Measurements from ENCODE around the gene KCNH4.

The KCNH4 gene

GRCh38 chr17:42197564-42198156, 16.7 kb upstream of the KCNH4 start:
- DNase-seq, result no peak
- H3K4me1 ChIP-seq (ENCODE audit: control insufficient read depth, insufficient read depth, low read length, poor library complexity, severe bottlenecking), result peaks cover 10% of the 10 kb centered on the region
- H3K27ac ChIP-seq (ENCODE audit: insufficient read depth, low read length, poor library complexity, severe bottlenecking), result no peak overlapping the region

GRCh38 chr17:42193969-42194899, 13.3 kb upstream of the KCNH4 start, which contains the start of gene GHDC:
TSS of gene GHDC (minus strand) at chr17:42194494. CDS start at chr17:42193581, 913 bp downstream.
- Histone ChIP-seq H3K27me3 (replicated peaks; ENCODE audit: control insufficient read depth, insufficient read depth, low read length, poor library complexity, severe bottlenecking) (no peaks in the 10 kb centered on the region), H3K4me1 (ENCODE audit: control insufficient read depth, insufficient read depth, low read length, poor library complexity, severe bottlenecking) (peaks cover 10% of the 10 kb centered on the region), H3K36me3 (ENCODE audit: control insufficient read depth, insufficient read depth, low read length) (no peaks in the 10 kb centered on the region), H3K9me3 (ENCODE audit: control insufficient read depth, low read length) (no peaks in the 10 kb centered on the region), H3K27ac (ENCODE audit: insufficient read depth, low read length, poor library complexity, severe bottlenecking) (peak within 1 kb of the TSS; percentile 71), H3K4me3 (ENCODE audit: insufficient read depth, low read depth, low read length, poor library complexity, severe bottlenecking) (peak within 1 kb of the TSS; percentile 89)
- DNase-seq, result peak; percentile 57 to 73 (median 58)

More at GRCh38 chr17:42197564-42198156, 16.7 kb upstream of the KCNH4 start:
- Histone ChIP-seq H3K9me3 (ENCODE audit: control insufficient read depth, low read length) (no peaks in the 10 kb centered on the region), H3K4me3 (ENCODE audit: insufficient read depth, low read depth, low read length, poor library complexity, severe bottlenecking) (no peak overlapping the region), H3K36me3 (ENCODE audit: control insufficient read depth, insufficient read depth, low read length) (peaks cover 26% of the 10 kb centered on the region), H3K27me3 (replicated peaks; ENCODE audit: control insufficient read depth, insufficient read depth, low read length, poor library complexity, severe bottlenecking) (no peaks in the 10 kb centered on the region)

DNA sequence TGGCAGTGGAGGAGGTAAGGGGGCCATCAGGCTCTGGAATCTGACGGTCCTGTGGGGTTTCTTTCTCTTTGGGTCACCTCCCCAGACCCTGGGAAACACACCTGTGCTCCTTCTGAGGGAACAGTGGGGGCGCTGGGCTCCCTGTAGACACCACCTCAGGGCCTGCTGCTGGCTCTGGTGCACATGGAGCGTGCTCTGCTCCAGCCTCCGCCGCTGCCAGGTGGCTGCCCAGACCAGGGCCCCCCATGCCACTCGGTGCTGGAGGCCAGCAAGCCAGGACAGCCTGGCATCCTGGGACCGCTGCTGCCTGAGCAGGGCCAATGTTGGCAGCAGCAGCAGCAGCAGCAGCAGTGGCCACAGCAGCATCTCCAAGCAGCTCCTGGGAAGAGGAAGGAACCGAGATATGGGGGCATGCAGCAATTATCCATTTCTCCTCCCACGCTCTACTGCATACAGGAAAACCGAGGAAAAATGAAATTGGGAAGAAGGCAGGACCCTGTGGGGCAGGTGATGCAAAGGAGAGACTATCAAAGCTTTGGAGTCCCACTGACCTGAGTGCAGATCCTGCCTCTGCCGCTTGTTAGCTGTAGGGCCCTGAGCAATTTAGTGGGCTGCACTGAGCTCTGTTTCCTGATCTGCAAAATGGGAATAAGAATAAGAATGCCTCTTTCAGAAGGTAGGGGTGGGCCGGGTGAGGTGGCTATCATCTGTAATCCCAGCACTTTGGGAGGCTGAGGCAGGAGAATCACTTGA, 12.4 kb upstream of the KCNH4 start:
- no peak for DNase-seq
- Histone ChIP-seq H3K9me3 (ENCODE audit: control insufficient read depth, low read length) (no peaks in the 10 kb centered on the region), H3K27me3 (replicated peaks; ENCODE audit: control insufficient read depth, insufficient read depth, low read length, poor library complexity, severe bottlenecking) (no peaks in the 10 kb centered on the region), H3K4me3 (ENCODE audit: insufficient read depth, low read depth, low read length, poor library complexity, severe bottlenecking) (peak overlapping the region; percentile 89), H3K27ac (ENCODE audit: insufficient read depth, low read length, poor library complexity, severe bottlenecking) (no peak overlapping the region), H3K36me3 (ENCODE audit: control insufficient read depth, insufficient read depth, low read length) (no peaks in the 10 kb centered on the region), H3K4me1 (ENCODE audit: control insufficient read depth, insufficient read depth, low read length, poor library complexity, severe bottlenecking) (peaks cover 10% of the 10 kb centered on the region)

DNA sequence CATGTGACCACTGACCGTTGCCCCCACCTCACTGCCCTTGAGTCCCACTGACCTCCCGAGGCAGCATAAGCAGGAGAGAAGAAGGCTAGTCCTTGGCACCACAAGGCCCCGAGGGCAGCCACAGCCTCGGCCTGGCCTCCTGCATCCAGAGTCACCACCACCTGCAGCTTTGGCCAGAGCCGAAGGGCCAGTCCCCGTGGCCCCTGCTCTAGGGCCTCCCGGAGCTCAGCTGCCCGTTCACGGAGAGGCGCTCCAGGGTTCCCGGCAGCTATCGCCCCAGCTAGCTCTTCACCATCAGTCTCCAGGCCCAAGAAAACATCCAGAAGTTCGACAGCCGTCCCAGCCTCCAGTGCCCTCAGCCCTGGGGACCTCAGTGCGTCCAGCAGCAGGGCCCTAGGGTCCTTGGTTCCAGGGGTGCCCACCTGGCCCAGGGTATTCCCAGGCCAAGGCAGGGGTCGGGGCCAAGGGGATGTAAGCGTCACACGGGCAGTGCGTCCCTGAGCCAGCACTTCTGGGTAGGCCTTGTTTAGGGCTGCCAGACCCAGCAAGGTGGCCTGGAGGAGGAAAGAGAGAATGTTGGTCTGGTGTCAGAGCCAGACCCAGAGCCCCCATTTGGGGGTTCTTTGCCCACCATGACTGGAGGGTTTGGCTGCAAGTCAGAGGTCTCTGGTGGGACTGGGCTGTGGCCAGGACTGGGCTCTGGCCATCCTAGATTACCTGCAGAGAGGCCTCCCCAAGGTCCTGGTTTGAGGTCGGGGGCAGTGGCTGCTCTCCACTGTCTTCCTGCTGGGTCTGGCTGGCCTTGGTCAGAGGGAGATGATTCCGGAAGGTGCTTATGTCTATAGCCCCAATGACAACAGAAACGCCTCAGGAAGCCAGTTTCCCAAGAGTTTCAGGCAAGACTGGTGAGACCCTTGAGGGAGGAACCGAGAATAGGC, 11.5 kb upstream of the KCNH4 start:
- H3K4me1 ChIP-seq (ENCODE audit: control insufficient read depth, insufficient read depth, low read length, poor library complexity, severe bottlenecking), result peaks cover 10% of the 10 kb centered on the region
- no peak overlapping the region for H3K27ac ChIP-seq (ENCODE audit: insufficient read depth, low read length, poor library complexity, severe bottlenecking)
- H3K9me3 ChIP-seq (ENCODE audit: control insufficient read depth, low read length), result no peaks in the 10 kb centered on the region
- no peaks in the 10 kb centered on the region for H3K36me3 ChIP-seq (ENCODE audit: control insufficient read depth, insufficient read depth, low read length)
- no peak for DNase-seq
- no peaks in the 10 kb centered on the region for H3K27me3 ChIP-seq (replicated peaks; ENCODE audit: control insufficient read depth, insufficient read depth, low read length, poor library complexity, severe bottlenecking)
- no peak overlapping the region for H3K4me3 ChIP-seq (ENCODE audit: insufficient read depth, low read depth, low read length, poor library complexity, severe bottlenecking)

DNA sequence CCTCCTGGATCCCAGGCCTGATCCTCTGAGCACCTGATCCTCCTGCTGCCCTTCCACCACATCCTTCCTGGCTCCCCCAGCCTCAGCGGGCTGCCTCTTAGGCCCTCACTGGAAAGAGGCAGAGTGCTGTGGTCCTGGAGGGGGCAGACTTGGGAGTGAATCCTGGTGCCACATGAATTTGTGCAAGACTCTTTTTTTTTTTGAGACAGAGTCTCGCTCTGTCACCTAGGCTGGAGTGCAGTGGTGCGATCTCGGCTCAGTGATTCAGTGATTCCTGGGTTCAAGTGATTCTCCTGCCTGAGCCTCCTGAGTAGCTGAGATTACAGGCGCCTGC, 10.3 kb upstream of the KCNH4 start:
- DNase-seq, result no peak
- H3K9me3 ChIP-seq (ENCODE audit: control insufficient read depth, low read length), result no peaks in the 10 kb centered on the region
- no peaks in the 10 kb centered on the region for H3K27me3 ChIP-seq (replicated peaks; ENCODE audit: control insufficient read depth, insufficient read depth, low read length, poor library complexity, severe bottlenecking)
- no peaks in the 10 kb centered on the region for H3K36me3 ChIP-seq (ENCODE audit: control insufficient read depth, insufficient read depth, low read length)
- peaks cover 10% of the 10 kb centered on the region for H3K4me1 ChIP-seq (ENCODE audit: control insufficient read depth, insufficient read depth, low read length, poor library complexity, severe bottlenecking)
- no peak overlapping the region for H3K4me3 ChIP-seq (ENCODE audit: insufficient read depth, low read depth, low read length, poor library complexity, severe bottlenecking)
- no peak overlapping the region for H3K27ac ChIP-seq (ENCODE audit: insufficient read depth, low read length, poor library complexity, severe bottlenecking)

DNA sequence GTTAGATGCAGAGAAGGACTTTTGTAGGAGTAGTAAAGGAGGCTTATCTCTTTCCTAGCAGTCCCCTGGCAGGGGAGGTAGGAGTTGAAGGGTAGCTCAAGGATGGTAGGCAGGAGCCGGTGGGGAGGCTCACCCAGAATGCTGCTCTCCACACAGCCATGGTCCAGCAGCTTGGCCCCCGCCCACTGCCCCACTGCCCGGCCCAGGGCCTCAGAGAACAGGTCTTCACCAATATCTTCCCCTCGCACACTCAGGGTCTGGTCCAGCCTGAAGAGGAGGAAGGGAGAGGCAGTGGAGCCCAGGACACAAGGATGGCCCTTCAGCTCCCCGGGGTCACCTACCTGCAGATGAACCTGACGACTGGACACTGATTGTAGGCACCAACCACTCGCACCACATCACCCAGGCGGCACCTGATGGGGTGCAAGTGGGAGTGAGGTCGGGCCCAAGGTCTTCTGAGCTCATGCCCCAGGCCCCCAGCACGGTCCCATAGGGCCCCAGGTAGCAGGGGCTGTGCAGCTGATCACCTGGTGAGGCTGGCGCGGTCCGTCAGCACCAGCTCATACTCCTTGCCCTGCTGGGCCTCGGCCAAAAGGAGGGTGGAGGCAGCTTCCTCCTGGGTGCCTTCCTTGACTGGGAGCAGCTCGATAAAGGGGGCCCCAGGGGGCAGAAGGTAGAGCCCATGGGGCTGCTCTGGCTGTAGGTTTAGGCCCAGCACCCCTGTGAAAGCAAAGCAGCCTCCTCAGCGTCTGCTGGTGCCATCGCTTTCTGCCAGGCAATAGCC, 9.7 kb upstream of the KCNH4 start:
- Histone ChIP-seq H3K4me3 (ENCODE audit: insufficient read depth, low read depth, low read length, poor library complexity, severe bottlenecking) (no peak overlapping the region), H3K9me3 (ENCODE audit: control insufficient read depth, low read length) (no peaks in the 10 kb centered on the region), H3K27ac (ENCODE audit: insufficient read depth, low read length, poor library complexity, severe bottlenecking) (no peak overlapping the region), H3K4me1 (ENCODE audit: control insufficient read depth, insufficient read depth, low read length, poor library complexity, severe bottlenecking) (peaks cover 10% of the 10 kb centered on the region), H3K36me3 (ENCODE audit: control insufficient read depth, insufficient read depth, low read length) (no peaks in the 10 kb centered on the region), H3K27me3 (replicated peaks; ENCODE audit: control insufficient read depth, insufficient read depth, low read length, poor library complexity, severe bottlenecking) (no peaks in the 10 kb centered on the region)
- no peak for DNase-seq

DNA sequence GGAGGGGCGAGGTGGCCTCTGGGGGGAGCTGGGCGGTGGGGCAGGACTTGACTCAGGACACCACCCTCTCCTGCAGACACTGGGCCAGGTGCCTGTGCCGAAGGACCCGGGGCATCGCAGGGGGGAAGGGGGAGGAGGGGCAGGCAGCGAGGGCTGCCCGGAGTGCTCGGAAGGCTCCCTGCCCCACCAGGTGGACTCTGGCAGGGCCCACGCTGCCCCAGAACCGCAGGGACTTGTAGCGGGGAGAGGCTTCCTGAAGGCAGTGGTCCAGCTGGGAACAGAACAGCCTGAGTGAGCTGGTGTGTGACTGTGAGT, 8.7 kb upstream of the KCNH4 start:
- H3K27me3 ChIP-seq (replicated peaks; ENCODE audit: control insufficient read depth, insufficient read depth, low read length, poor library complexity, severe bottlenecking), result no peaks in the 10 kb centered on the region
- H3K4me3 ChIP-seq (ENCODE audit: insufficient read depth, low read depth, low read length, poor library complexity, severe bottlenecking), result no peak overlapping the region
- no peak overlapping the region for H3K27ac ChIP-seq (ENCODE audit: insufficient read depth, low read length, poor library complexity, severe bottlenecking)
- H3K4me1 ChIP-seq (ENCODE audit: control insufficient read depth, insufficient read depth, low read length, poor library complexity, severe bottlenecking), result peaks cover 13% of the 10 kb centered on the region
- no peaks in the 10 kb centered on the region for H3K36me3 ChIP-seq (ENCODE audit: control insufficient read depth, insufficient read depth, low read length)
- DNase-seq, result no peak
- no peaks in the 10 kb centered on the region for H3K9me3 ChIP-seq (ENCODE audit: control insufficient read depth, low read length)

- Histone ChIP-seq H3K27ac (ENCODE audit: insufficient read depth, low read length, poor library complexity, severe bottlenecking) (no peak overlapping the region), H3K36me3 (ENCODE audit: control insufficient read depth, insufficient read depth, low read length) (no peaks in the 10 kb centered on the region), H3K9me3 (ENCODE audit: control insufficient read depth, low read length) (no peaks in the 10 kb centered on the region), H3K4me3 (ENCODE audit: insufficient read depth, low read depth, low read length, poor library complexity, severe bottlenecking) (no peak overlapping the region), H3K27me3 (replicated peaks; ENCODE audit: control insufficient read depth, insufficient read depth, low read length, poor library complexity, severe bottlenecking) (no peaks in the 10 kb centered on the region), H3K4me1 (ENCODE audit: control insufficient read depth, insufficient read depth, low read length, poor library complexity, severe bottlenecking) (peaks cover 15% of the 10 kb centered on the region)
- DNase-seq, result no peak
These were observed 8.1 kb upstream of the KCNH4 start for GRCh38 chr17:42188749-42189650.

Measured in effector memory CD4-positive, alpha-beta T cell (primary cell).